Upper lobe of right lung (tissue), 1 donor: Measurements from ENCODE around the gene ADGRG1. TPM values are rescaled to one million over a fixed set of nuclear protein-coding genes. Genes with fewer than 3 reads are reported as not detected.

Experiments used
- ATAC-seq: fragments of 200-7000 bp; cut with Tn5 transposase; one replicate; pipeline ENCODE4 v1.9.1; 2020; ENCODE audit warnings: mild to moderate bottlenecking, moderate library complexity
- DNase-seq: peaks from one replicate; pipeline ENCODE4 v3.0.0-alpha.2; 2020
- H3K27ac ChIP-seq: fragments of 200-600 bp; one replicate; pipeline ENCODE4 v1.8.0; 2022
- H3K27me3 ChIP-seq: fragments of 200-600 bp; one replicate; pipeline ENCODE4 v1.8.0; 2022; ENCODE audit warnings: mild to moderate bottlenecking
- H3K36me3 ChIP-seq: fragments of 200-600 bp; one replicate; pipeline ENCODE4 v1.8.0; 2022
- H3K4me1 ChIP-seq: fragments of 200-600 bp; one replicate; pipeline ENCODE4 v1.8.0; 2022
- H3K4me3 ChIP-seq: fragments of 200-600 bp; one replicate; pipeline ENCODE4 v1.8.0; 2022; ENCODE audit warnings: mild to moderate bottlenecking
- H3K9me3 ChIP-seq: fragments of 200-600 bp; one replicate; pipeline ENCODE4 v1.8.0; 2022
- CTCF ChIP-seq: fragments of 200-600 bp; IDR thresholded peaks from one replicate; pipeline ENCODE4 v1.8.0; 2022; ENCODE audit warnings: antibody characterized with exemption
- intact Hi-C: fragments of 100-400 bp; cut with DNase I; formaldehyde crosslinking; loops from one replicate; pipeline ENCODE4 v1.11.0; 2022
- total RNA-seq: library from RNA; stranded (reverse); fragmentation: NEBNext Ultra II Directional; extraction: Animal tissue kit (Norgen Biotek cat#: 25700); gene quantifications from one replicate; pipeline ENCODE4 v1.2.1, GENCODE V29; 2021
- donor health status: DM: no; HTN: yes; CAD: no; lungs with severe emphysema.

ADGRG1 gene
- total RNA-seq, 1 donor from 2014 or later: 66.9 TPM

GRCh38 chr16:57694231-57694724 lies 65.8 kb downstream of the ADGRG1 start:
- Histone ChIP-seq H3K4me1 (no peaks in the 10 kb centered on the region), H3K27ac (no peak overlapping the region), H3K4me3 (no peak overlapping the region), H3K36me3 (no peaks in the 10 kb centered on the region), H3K9me3 (no peaks in the 10 kb centered on the region), H3K27me3 (no peaks in the 10 kb centered on the region)
- TF ChIP-seq CTCF: no peak
- ATAC-seq: no peak
- intact Hi-C loops: no loop called here
- no peak for DNase-seq

- TF ChIP-seq CTCF: no peak
- intact Hi-C loops: no loop called here
- Histone ChIP-seq H3K27me3 (no peaks in the 10 kb centered on the region), H3K36me3 (no peaks in the 10 kb centered on the region), H3K4me1 (no peaks in the 10 kb centered on the region), H3K4me3 (peak within 1 kb of the TSS; percentile 19), H3K27ac (no peak within 1 kb of the TSS), H3K9me3 (no peaks in the 10 kb centered on the region)
- DNase-seq: no peak
- peak; percentile 84 for ATAC-seq
These were observed 66.6 kb downstream of the ADGRG1 start, which contains the start of gene DRC7 for GRCh38 chr16:57694725-57695679. Gene DRC7 (plus strand): TSS chr16:57694806. CDS start chr16:57697950, 3,144 bp downstream.

GRCh38 chr16:57695680-57696069 lies 67.2 kb downstream of the ADGRG1 start:
- Histone ChIP-seq H3K9me3 (no peaks in the 10 kb centered on the region), H3K27ac (no peak overlapping the region), H3K4me3 (no peak overlapping the region), H3K36me3 (no peaks in the 10 kb centered on the region), H3K4me1 (no peaks in the 10 kb centered on the region), H3K27me3 (no peaks in the 10 kb centered on the region)
- TF ChIP-seq CTCF: no peak
- intact Hi-C loops: no loop called here
- DNase-seq (no peak), ATAC-seq (no peak)

- H3K27ac ChIP-seq: no peak overlapping the region
- H3K36me3 ChIP-seq: no peaks in the 10 kb centered on the region
- ATAC-seq: no peak
- no peak overlapping the region for H3K4me3 ChIP-seq
- no peaks in the 10 kb centered on the region for H3K4me1 ChIP-seq
- intact Hi-C loops: no loop called here
- no peaks in the 10 kb centered on the region for H3K27me3 ChIP-seq
- TF ChIP-seq CTCF: no peak
- no peak for DNase-seq
- no peaks in the 10 kb centered on the region for H3K9me3 ChIP-seq
These were observed 67.8 kb downstream of the ADGRG1 start for GRCh38 chr16:57696240-57696639.

- no peaks in the 10 kb centered on the region for H3K27me3 ChIP-seq
- no peak for DNase-seq
- H3K36me3 ChIP-seq: no peaks in the 10 kb centered on the region
- H3K4me1 ChIP-seq: no peaks in the 10 kb centered on the region
- no peak overlapping the region for H3K27ac ChIP-seq
- no peak for TF ChIP-seq CTCF
- H3K4me3 ChIP-seq: no peak overlapping the region
- H3K9me3 ChIP-seq: no peaks in the 10 kb centered on the region
- intact Hi-C loops: no loop called here
- no peak for ATAC-seq
These were observed 69.6 kb downstream of the ADGRG1 start for GRCh38 chr16:57697896-57698537.
